ENCODE data around the gene KRT4. TPM values are rescaled to one million over a fixed set of nuclear protein-coding genes. Genes with fewer than 3 reads are reported as not detected.

Gene KRT4
- total RNA-seq, 1 donor = not detected

DNA sequence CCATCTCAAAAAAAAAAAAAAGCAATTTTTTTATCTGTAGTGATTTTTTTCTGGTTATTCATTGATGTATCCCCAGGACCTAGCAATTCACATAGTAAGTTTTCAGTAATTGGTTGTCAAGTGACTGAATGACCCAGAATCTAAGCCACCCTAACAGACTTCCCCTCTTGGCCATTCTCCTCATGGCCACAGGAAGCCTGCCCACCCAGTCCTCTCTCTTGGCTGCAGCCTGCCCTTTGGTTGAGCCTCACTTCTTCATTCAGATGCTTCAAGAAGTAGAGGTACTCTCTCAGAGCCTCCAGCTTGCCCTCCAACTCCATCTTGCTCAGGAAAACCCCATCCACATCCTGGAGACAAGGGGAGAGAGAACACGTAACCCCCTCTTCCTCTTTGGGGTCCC is 32.0 kb upstream of the KRT4 start:
- H3K4me3 ChIP-seq (ENCODE audit: low read depth, low read length) = no peak overlapping the region
- TF ChIP-seq, protein P1, sequence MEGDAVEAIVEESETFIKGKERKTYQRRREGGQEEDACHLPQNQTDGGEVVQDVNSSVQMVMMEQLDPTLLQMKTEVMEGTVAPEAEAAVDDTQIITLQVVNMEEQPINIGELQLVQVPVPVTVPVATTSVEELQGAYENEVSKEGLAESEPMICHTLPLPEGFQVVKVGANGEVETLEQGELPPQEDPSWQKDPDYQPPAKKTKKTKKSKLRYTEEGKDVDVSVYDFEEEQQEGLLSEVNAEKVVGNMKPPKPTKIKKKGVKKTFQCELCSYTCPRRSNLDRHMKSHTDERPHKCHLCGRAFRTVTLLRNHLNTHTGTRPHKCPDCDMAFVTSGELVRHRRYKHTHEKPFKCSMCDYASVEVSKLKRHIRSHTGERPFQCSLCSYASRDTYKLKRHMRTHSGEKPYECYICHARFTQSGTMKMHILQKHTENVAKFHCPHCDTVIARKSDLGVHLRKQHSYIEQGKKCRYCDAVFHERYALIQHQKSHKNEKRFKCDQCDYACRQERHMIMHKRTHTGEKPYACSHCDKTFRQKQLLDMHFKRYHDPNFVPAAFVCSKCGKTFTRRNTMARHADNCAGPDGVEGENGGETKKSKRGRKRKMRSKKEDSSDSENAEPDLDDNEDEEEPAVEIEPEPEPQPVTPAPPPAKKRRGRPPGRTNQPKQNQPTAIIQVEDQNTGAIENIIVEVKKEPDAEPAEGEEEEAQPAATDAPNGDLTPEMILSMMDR (IDR thresholded peaks at IDR 0.05; ENCODE audit: insufficient read depth, low read depth, low read length) = no peak
- no peak for DNase-seq (ENCODE audit: low read depth)

DNA sequence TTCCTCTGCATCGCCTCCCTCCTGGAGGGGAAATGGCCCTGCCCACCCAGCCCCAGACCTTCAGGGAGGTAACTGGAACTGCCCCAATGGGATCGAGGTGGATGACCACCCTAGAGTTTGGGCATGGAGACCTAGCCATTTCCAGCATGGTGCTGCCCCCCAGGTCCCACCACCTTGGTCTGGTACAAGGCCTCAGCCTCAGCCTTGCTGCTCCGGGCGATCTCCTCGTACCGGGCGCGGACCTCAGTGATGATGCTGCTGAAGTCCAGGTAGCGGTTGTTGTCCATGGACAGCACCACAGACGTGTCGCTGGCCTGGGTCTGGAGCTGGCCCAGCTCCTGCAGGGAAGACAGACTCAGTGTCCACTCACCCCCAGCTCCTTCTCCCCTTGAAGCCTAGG is 30.5 kb upstream of the KRT4 start:
- H3K4me3 ChIP-seq (ENCODE audit: low read depth, low read length) = no peak overlapping the region
- TF ChIP-seq, protein P1 (IDR thresholded peaks at IDR 0.05; ENCODE audit: insufficient read depth, low read depth, low read length) = no peak
- no peak for DNase-seq (ENCODE audit: low read depth)

DNA sequence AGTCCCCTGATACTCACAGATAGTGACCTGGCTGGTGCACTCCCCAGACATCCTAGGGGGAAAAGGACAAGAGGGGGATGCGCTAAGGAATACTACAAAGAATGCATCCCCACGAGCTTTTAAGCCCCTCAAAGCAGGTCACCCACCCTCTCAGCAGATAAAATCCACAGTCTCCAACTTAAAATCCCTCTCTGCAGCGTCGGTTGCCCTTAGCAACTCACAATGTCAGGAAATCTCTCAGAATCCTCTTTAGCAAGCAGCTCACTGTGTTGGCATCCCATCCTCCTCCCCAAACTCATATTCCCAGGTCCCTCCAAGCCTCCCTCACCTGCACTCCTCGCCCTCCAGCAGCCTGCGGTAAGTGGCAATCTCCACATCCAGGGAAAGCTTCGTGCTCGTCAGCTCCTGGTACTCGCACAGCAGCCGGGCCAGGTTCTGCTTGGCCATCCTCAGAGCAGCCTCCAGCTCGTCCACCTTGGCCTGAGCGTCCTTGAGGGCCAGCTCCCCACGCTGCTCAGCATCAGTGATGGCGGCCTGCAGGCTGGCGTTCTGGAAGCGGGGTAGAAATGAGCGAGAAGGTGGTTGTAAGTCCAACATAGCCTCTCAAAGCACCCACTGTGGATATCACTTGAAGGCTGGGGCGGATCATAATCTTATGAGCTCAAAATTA is 25.7 kb upstream of the KRT4 start:
- no peak for DNase-seq (ENCODE audit: low read depth)
- no peak overlapping the region for H3K4me3 ChIP-seq (ENCODE audit: low read depth, low read length)
- TF ChIP-seq, protein P1 (IDR thresholded peaks at IDR 0.05; ENCODE audit: insufficient read depth, low read depth, low read length) = no peak

DNA sequence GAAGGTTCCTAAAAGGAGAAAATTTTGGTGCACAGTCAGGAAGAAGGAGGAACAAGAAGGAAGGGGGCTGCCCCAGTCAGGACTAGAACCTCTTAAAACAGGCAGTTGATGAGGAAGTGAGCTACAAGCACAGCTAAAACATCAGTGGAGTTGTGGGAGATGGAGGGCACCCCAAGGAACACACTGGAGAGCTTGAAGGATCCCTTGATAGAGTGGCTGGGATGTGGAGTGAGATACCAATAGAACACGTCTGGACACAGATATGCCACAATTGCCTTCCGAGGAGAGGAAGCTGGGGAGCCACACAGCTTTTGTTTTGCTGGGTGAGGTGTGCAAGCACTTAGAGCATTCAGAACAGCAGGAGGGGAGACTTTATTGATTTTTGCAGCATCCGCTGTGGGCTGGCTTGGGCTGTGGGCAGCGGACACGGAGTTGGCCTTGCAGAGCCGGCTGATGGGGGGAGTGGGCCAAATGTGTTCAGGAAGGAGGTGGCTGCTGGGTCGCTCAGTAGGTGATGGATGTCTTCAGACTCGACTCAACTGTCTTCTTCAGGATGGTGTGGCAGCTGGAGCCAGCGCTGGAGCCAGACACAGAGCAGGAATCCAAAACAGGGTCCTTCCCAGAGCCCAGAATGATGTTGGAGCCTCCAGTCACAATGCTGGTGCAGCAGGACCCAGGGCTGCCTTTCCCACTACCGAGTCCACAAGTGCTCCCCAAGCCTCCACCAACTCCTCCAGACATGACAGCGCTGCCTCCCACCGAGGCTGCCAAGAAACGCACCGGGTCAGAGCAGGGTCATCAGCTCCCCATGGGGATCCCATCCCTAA is 24.9 kb upstream of the KRT4 start:
- no peak overlapping the region for H3K4me3 ChIP-seq (ENCODE audit: low read depth, low read length)
- TF ChIP-seq, protein P1 (IDR thresholded peaks at IDR 0.05; ENCODE audit: insufficient read depth, low read depth, low read length) = no peak
- no peak for DNase-seq (ENCODE audit: low read depth)

DNA sequence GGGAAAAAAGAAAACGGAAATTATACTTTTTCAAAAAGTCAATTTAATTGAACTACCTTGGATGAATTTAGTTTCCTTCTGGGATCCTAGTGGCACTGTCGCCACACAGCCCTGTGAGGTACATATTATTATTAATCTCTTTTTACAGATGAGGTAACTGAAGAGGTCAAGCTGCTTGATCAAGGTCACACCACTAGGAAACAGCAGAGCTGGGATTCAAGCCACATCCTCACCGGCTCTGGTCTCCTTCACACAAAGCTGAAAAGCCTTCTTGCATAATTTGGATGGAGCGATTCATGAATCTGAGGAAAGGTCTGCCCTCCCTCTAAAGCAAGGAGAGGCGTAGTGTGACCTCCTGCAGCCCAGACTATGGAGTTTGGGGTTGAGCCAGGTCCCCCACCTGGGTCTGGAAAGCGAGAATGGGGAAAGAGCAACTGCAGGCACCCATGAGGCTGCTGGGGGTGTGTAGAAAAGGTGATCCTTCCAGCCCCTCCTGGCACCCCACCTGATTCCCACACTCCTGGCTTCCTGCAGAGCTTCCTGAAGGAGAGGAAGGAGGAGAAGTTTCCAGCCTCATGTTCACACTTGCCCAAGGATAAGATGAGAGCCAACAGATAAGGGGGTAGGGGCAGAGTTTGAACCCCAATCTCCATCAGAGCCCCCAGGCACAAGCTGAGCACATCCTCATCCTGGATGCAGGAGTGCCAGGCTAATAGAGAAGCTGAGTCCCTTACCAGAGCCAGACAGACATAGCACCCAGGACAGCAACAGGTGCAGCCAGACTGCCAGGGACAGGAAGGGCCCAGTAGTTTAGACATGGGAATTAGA is 24.1 kb upstream of the KRT4 start:
- H3K4me3 ChIP-seq (ENCODE audit: low read depth, low read length) = no peak overlapping the region
- TF ChIP-seq, protein P1 (IDR thresholded peaks at IDR 0.05; ENCODE audit: insufficient read depth, low read depth, low read length) = no peak
- DNase-seq (ENCODE audit: low read depth) = peak; percentile 30

DNA sequence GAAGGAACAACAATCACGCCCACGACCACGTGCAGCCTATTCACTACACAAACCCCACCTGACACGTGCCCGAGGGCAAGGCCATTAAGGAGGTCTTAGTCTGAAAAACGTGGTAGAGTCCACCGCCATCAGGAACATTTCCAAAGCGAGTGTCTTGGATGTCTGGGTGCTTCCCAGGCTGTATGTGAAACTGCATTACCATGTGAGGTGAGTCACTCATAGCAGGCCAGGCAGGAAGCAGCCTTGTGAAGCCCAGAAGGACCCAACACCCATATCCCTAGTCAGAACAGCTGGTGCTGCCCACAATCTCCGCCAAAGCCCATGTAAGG is 23.5 kb upstream of the KRT4 start:
- TF ChIP-seq, protein P1 (IDR thresholded peaks at IDR 0.05; ENCODE audit: insufficient read depth, low read depth, low read length) = no peak
- H3K4me3 ChIP-seq (ENCODE audit: low read depth, low read length) = no peak overlapping the region
- peak; percentile 82 for DNase-seq (ENCODE audit: low read depth)

All from fibroblast of villous mesenchyme (primary cell).